GM18951 (cell line): ENCODE measurements around the gene BSPRY.
"Not testable (repeated sequence)": the region's sequence is repeated elsewhere in the genome, so short reads cannot be mapped to it uniquely, and the experiment has no call there.

Experiments used
- POLR2A ChIP-seq: IDR thresholded peaks from 4 replicates; pipeline ENCODE4 v1.6.1; 2011; ENCODE audit warnings: mild to moderate bottlenecking; ENCODE audit not compliant: insufficient read length, insufficient read depth; ENCODE audit errors: extremely low read depth
- in situ Hi-C: fragments of 300-500 bp; cut with MboI; formaldehyde crosslinking; loops from one replicate; pipeline ENCODE4 v1.12.0; 2022; ENCODE audit warnings: low sequenced_read_pairs, mixed read lengths, inconsistent platforms; ENCODE audit not compliant: unreplicated experiment

Gene BSPRY

DNA sequence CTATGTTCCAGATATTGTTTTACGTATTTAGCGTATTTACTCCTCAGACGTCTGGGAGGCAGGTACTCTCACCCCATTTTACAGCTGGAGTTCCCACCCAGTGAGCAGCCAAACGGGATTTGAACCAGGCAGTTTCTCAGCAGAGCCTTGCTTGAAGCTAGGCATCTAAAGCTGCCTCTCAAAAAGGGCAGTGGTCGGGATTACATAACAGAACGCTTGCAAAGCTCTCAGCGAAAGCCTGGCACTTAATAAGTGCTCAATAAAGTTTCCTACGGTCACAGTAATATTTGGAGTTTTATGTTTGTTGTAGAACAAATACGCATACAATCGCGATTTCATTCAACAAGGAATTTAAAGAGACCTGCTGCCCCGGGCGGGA, 286 bp upstream of the BSPRY start:
- no peak for TF ChIP-seq POLR2A
- in situ Hi-C loops = no loop called here

DNA sequence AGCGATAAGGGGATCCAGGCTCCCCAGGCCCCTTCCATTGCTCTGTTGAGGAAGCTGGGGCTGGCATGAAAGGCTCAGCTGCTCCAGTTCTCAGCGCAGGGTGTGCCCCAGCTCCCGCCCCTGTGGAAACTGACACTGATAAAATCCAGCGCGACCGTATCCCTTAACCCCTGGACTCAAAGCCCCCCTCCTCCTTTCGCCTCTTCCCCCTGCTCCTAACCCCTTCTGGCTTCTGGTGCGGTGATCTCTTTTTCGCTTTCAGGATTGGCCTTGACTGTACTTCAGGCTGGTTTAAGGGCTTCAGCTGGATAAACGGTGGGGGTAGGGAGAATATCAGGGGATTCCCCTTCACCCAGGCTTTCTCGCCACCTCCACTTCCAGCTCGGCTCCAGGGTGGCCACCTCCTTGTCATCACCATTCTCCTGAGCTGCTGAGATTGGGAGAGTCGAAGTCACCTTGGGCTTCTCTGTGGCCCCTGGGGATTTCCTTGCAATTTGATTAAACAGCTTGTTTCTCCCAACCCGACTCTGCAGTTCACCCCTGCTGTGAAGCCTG, 843 bp downstream of the BSPRY start:
- no peak for TF ChIP-seq POLR2A
- in situ Hi-C loops = no loop called here

DNA sequence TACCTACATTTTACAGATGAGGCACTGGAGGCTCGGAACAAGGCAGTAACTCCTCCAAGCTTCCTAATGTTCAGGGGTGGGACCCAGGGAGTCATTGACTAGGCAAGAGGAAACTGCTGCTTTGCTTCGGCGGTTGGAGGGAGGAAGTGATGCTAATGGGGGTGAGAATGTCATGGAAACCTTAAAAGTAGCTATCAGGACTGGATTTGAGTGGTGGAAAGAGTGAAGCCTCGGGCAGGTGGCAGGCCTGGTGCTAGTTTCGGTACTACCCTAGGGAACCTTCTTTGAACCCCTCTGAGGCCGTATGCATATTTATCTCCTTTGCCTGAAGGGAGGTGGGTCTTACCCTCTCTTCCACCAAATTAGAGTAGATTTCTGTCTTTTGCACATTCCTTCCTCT, 1.6 kb downstream of the BSPRY start:
- in situ Hi-C loops = no loop called here

GRCh38 chr9:113352006-113352405, 2.7 kb downstream of the BSPRY start:
- TF ChIP-seq POLR2A = no peak
- in situ Hi-C loops = no loop called here

More for the DNA sequence above, 1.6 kb downstream of the BSPRY start:
- no peak for TF ChIP-seq POLR2A

GRCh38 chr9:113352411-113352810, 3.1 kb downstream of the BSPRY start:
- TF ChIP-seq POLR2A = no peak

GRCh38 chr9:113355040-113355596, 5.8 kb downstream of the BSPRY start:
- in situ Hi-C loops = no loop called here
- no peak for TF ChIP-seq POLR2A

More at GRCh38 chr9:113352411-113352810, 3.1 kb downstream of the BSPRY start:
- in situ Hi-C loops = no loop called here

- in situ Hi-C loops = no loop called here
- TF ChIP-seq POLR2A = no peak
Measured at GRCh38 chr9:113356686-113357292, 7.4 kb downstream of the BSPRY start.

- no peak for TF ChIP-seq POLR2A
- in situ Hi-C loops = no loop called here
Measured at GRCh38 chr9:113359385-113359784, 10.0 kb downstream of the BSPRY start.

- in situ Hi-C loops = no loop called here
- no peak for TF ChIP-seq POLR2A
Measured at GRCh38 chr9:113360242-113360842, 11.0 kb downstream of the BSPRY start.

- TF ChIP-seq POLR2A = no peak
Measured at GRCh38 chr9:113361304-113362018, 12.1 kb downstream of the BSPRY start.

GRCh38 chr9:113363336-113363735, 14.0 kb downstream of the BSPRY start:
- no peak for TF ChIP-seq POLR2A
- in situ Hi-C loops = no loop called here

More at GRCh38 chr9:113361304-113362018, 12.1 kb downstream of the BSPRY start:
- in situ Hi-C loops = no loop called here

DNA sequence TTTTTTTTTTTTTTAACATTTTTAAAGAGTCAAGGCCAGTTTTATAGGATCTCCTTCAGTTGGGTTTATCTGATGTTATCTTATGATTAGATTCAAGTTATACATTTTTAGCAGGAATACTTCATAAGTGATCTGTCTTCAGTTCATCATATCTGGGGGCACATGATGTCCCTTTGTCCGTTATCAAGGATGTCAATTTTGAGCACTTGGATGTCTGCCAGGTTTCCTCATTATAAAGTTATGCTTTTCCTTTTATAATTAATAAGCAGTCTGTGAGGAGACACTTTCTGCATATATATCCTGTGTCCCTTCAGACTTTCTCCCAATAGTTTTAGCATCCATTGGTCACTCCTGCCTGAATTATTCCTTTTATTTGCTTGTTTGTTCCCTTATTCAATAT, 15.6 kb downstream of the BSPRY start:
- in situ Hi-C loops = no loop called here
- TF ChIP-seq POLR2A = no peak

DNA sequence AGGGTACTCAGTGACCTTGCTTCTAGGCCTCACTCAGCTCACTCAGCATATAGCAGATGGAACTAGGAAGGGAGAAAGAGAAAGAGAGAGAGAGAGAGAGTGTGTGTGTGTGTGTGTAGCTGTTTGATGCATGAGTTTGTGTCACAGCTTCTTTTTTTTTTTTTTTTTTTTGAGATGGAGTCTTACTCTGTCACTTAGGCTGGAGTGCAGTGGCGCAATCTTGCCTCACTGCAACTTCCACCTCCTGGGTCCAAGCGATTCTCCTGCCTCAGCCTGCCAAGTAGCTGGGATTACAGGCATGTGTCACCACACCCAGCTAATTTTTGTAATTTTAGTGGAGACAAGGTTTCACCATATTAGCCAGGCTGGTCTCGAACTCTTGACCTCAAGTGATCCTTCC, 16.3 kb downstream of the BSPRY start:
- in situ Hi-C loops = not testable (repeated sequence)

DNA sequence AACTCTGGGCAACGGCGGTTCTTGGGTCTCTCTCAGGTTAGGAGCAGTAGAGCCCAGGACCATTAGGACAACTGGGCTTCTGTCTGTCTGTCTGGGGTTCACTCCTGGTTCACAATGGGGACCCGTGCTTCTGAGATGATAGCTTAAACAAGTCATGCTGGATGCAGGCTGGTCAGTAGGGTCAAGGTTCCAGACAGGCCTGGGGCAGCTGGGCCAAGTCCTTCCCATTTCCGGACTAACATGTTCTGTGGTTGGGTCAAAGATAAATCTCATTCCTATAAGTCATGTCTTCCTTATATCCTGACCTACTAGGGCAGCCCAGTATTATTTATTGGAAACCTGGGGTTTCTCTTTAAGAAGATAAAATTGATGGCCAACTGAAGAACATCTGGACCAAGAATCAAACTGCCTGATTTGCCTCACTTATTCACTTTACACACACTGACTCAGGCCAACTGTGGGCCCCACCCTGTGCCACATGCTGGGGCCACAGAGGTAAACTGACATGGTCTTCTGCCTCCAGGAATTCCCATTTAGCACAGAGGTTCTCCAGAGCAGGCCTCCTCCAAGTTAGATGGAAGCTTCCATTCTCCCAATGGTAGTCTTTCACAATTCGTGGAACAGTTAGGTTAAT, 19.1 kb downstream of the BSPRY start:
- TF ChIP-seq POLR2A = no peak
- in situ Hi-C loops = no loop called here
